Posterior vena cava (tissue), 2 donors: ENCODE results near the gene HMGN1. TPM values are rescaled to one million over a fixed set of nuclear protein-coding genes. Genes with fewer than 3 reads are reported as not detected.
A peak's percentile ranks its signal among the peaks of the same experiment; 100 is the strongest.

Experiments
- DNase-seq: peaks from one replicate; pipeline ENCODE4 v3.0.0-alpha.2; 2020; ENCODE audit warnings: low spot score
- intact Hi-C, 2 donors: fragments of 100-400 bp; cut with DNase I; formaldehyde crosslinking; loops; one replicate each; pipeline versions ENCODE4 v1.14.1 to v1.14.2; 2022 to 2023
- total RNA-seq, 2 donors: library from RNA; stranded (reverse); fragmentation: NEBNext Ultra II Directional; extraction: Animal tissue kit (Norgen Biotek cat#: 25700); gene quantifications; one replicate each; pipeline ENCODE4 v1.2.1, GENCODE V29; 2021
- donor health status: DM: yes; HTN: yes; CAD: no.
- donor health status: DM: yes; HTN: yes; CAD: no.

The HMGN1 gene
- total RNA-seq, 2 donors from 2014 or later: 65.9 to 101 TPM

DNA sequence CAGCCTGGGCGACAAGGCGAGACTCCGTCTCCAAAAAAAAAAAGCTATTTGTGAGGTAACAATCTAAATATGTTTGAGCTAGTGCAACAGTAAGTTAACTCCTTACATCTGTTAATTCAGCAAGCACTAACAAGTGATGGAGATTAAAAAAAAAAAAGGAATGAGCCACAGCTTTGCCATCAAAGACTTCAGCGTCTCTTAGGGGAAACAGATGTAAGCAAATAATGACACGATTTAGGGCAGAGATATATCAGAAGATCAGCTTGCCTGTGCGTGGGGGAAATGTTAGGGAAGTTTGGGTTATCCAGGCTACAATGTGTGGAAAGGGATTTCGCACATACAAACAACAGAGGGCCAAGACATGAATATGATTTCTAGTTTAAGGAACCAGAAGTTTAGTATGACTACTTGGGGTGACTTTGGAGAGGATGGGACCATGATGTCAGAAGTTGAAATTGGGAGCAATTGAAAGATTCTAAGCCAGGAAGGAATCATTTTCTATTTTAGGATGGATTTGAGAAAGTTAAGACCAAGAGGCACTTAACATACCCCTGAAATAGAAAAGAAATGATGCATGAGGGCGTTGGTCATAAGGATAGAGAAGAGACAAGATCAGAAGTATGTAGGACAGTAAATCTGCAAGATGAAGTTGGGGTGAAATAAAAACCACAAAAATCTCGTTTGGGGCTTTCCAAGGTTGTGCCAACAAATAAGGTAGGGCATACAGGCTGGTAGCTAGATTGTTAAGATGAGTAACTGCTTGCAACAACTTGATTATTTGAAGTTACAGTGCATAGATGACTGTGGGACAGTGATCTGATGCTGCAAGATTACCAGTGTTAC lies 33.1 kb downstream of the HMGN1 start:
- DNase-seq: no peak
- intact Hi-C loops: loop anchor here in 1 of 2 donors (10.0 kb wide), 1 partner anchor 69 kb away; a partner anchor contains a TSS

- intact Hi-C loops: loop anchor here in 1 of 2 donors (10.0 kb wide), 1 partner anchor 70 kb away; a partner anchor contains a TSS
- DNase-seq: no peak
These were observed 34.5 kb downstream of the HMGN1 start for GRCh38 chr21:39314143-39315027.

DNA sequence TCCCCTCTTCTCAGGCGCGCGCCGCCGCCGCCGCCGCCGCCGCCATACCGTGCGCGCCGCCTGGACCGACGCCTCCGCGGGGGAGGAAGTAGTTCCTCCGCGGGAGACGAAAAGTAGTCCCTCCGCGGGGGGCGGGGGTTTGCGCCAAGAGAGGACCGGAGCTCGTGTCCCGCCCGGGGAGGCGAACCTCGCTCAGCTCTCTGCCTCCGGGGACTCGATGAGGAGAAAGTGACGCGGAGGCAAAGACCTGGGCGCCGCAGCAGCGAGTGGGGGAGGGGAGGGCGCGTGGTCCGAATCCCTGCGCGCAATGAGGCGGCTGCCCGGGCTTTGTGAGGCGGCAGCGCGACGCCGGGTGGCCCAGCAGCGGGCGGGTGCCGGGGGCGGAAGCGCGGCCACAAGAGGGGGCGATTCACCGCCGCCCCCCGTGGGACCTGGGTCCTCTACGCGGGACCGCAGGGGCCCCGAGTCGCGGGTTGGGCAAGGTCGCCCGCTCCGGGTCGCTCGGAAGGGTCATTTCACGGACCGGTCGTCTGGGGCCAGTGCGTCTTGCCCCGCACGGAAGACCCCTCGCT lies 35.2 kb downstream of the HMGN1 start, which contains the start of gene BRWD1:
TSS of gene BRWD1 (minus strand) at position 62 of the 572 bp plus-strand sequence. CDS start 141 bp downstream, outside the sequence.
- intact Hi-C loops: loop anchor here in 1 of 2 donors (10.0 kb wide), 1 partner anchor 71 kb away; a partner anchor contains a TSS
- DNase-seq: peak; percentile 94

GRCh38 chr21:39313042-39313570 lies 35.8 kb downstream of the HMGN1 start:
- intact Hi-C loops: loop anchor here in 1 of 2 donors (10.0 kb wide), 1 partner anchor 72 kb away; a partner anchor contains a TSS
- peak; percentile 90 for DNase-seq

- intact Hi-C loops: loop anchor here in 1 of 2 donors (10.0 kb wide), 1 partner anchor 72 kb away; a partner anchor contains a TSS
- DNase-seq: peak; percentile 97
These were observed 36.5 kb downstream of the HMGN1 start for GRCh38 chr21:39312112-39313041.

DNA sequence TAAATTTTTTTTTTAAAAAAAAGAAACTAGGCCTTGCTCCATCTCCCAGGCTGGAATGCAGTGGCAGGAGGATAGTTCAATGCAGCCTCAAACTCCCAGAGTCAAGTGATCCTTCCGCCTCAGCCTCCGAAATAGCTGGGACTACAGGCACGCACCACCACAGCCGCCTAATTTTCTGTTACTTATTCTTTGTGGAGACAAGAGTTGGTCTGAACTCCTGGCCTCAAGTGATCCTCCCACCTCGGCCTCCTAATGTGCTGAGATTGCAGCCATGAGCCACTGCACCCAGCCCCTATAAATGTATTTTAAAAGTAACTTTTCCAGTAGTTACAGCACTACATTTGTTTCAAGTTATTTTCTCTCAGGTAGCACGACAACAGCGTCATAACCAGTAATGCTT lies 37.7 kb downstream of the HMGN1 start:
- no peak for DNase-seq
- intact Hi-C loops: loop anchor here in 1 of 2 donors (10.0 kb wide), 1 partner anchor 74 kb away; a partner anchor contains a TSS

DNA sequence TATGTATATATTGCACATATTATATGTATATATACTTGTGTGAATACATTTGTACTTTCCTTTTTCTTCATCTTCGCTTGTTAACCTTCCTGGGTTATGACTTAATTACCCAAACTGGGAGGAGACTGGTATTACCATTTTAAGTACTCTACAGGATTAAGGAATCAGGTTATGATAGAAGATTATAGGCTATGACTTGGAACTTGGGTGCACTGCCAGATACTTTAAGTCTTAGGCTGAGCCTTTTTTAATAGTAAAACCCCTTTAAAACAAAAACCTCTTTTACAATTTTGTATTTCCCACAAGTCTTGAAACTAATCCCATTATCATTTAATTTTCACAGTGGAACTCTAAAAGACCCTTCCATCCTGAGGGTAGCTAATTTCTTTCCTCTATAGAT lies 41.4 kb downstream of the HMGN1 start:
- intact Hi-C loops: no loop called here
- no peak for DNase-seq

DNA sequence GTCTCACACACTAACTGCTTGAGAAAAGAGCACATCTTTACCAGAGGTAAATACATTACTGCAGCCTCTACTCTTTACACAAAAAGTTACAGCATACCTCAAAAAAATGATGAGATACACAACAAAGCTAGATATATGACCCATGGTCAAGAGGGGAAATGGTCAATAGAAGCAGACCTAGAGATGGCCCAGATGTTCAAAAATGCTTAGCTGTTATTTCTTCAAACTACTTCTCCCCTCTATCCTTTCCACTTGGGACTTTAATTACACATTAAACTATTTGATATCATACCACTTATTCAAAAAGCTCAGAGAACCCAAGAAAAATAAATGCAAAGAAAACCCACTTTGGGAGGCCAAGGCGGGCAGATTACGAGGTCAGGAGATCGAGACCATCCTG lies 48.3 kb downstream of the HMGN1 start:
- intact Hi-C loops: no loop called here
- no peak for DNase-seq

- DNase-seq: no peak
- intact Hi-C loops: no loop called here
These were observed 52.0 kb downstream of the HMGN1 start for GRCh38 chr21:39296891-39297290.

Other genes starting within 250 kb of the HMGN1 start
- 10 to 100 TPM; 30.9 to 33.8 TPM for gene PSMG1, start 165.6 kb downstream of the HMGN1 start, total RNA-seq
- gene BRWD1, start 35.5 kb downstream of the HMGN1 start, total RNA-seq: 10 to 100 TPM; 35.5 to 37.3 TPM
- gene LCA5L, start 96.7 kb upstream of the HMGN1 start, total RNA-seq: 1 to 10 TPM; 1.5 to 1.7 TPM
- gene SH3BGR, start 102.9 kb upstream of the HMGN1 start, total RNA-seq: 10 to 100 TPM; 26.4 to 44.0 TPM